Fibroblast of lung (primary cell): ENCODE measurements around the gene IL6R. TPM values are rescaled to one million over a fixed set of nuclear protein-coding genes. Genes with fewer than 3 reads are reported as not detected.
"Not testable (repeated sequence)": the region's sequence is repeated elsewhere in the genome, so short reads cannot be mapped to it uniquely, and the experiment has no call there.

Experiments used
- DNase-seq, 2 donors: peaks; one replicate each; pipeline versions ENCODE4 v3.0.0 to v3.0.0-alpha.2; 2010; ENCODE audit warnings: low read depth in 2 of 2
- H2AFZ ChIP-seq: 2 replicates; pipeline ENCODE4 v1.5.1; 2012; ENCODE audit warnings: low read length, control low read depth, inconsistent platforms
- H3K27ac ChIP-seq: 2 replicates; pipeline ENCODE4 v1.5.1; 2011; ENCODE audit warnings: low read length, control low read depth; ENCODE audit not compliant: insufficient read depth
- H3K27me3 ChIP-seq: 2 replicates; pipeline ENCODE4 v1.5.1; 2011; ENCODE audit warnings: mild to moderate bottlenecking, low read length; ENCODE audit not compliant: control insufficient read depth, insufficient read depth
- H3K36me3 ChIP-seq: 2 replicates; pipeline ENCODE4 v1.5.1; 2011; ENCODE audit warnings: low read length; ENCODE audit not compliant: control insufficient read depth, insufficient read depth
- H3K4me1 ChIP-seq: 2 replicates; pipeline ENCODE4 v1.5.1; 2011; ENCODE audit warnings: low read length; ENCODE audit not compliant: control insufficient read depth, insufficient read depth; ENCODE audit errors: extremely low read depth
- H3K4me2 ChIP-seq: 2 replicates; pipeline ENCODE4 v1.5.1; 2011; ENCODE audit warnings: low read length, control low read depth; ENCODE audit not compliant: insufficient read depth; ENCODE audit errors: extremely low read depth
- H3K4me3 ChIP-seq, 4 experiments: fragments of 200-600 bp in 1 of 4; sonication (generic) in 1 of 4; replicated peaks in 1 of 4; 2 replicates each; pipeline ENCODE4 v1.5.1; 2011 to 2016; ENCODE audit warnings: low read length in 4 of 4, low read depth in 3 of 4, mild to moderate bottlenecking in 3 of 4, control low read depth in 2 of 4, inconsistent platforms in 1 of 4, mixed read lengths in 1 of 4; ENCODE audit not compliant: insufficient read depth in 1 of 4; ENCODE audit errors: control extremely low read depth in 1 of 4
- H3K79me2 ChIP-seq: 2 replicates; pipeline ENCODE4 v1.5.1; 2012; ENCODE audit warnings: mild to moderate bottlenecking, low read length, inconsistent platforms; ENCODE audit not compliant: control insufficient read depth, insufficient read depth
- H3K9ac ChIP-seq: 2 replicates; pipeline ENCODE4 v1.5.1; 2011; ENCODE audit warnings: mild to moderate bottlenecking, low read length, control low read depth; ENCODE audit not compliant: insufficient read depth
- H3K9me3 ChIP-seq: 2 replicates; pipeline ENCODE4 v1.5.1; 2012; ENCODE audit warnings: low read depth, low read length; ENCODE audit not compliant: control insufficient read depth, insufficient read depth
- H4K20me1 ChIP-seq: 2 replicates; pipeline ENCODE4 v1.5.1; 2011; ENCODE audit warnings: low read length; ENCODE audit not compliant: control insufficient read depth, insufficient read depth; ENCODE audit errors: extremely low read depth
- CTCF ChIP-seq, 2 donors: IDR thresholded peaks in 1 of 2; conservative IDR thresholded peaks in 1 of 2; 1 replicate in 1 of 2; 2 replicates in 1 of 2; pipeline ENCODE4 v1.5.1; 2011 to 2012; ENCODE audit warnings: low read length in 2 of 2, control low read depth in 1 of 2, inconsistent platforms in 1 of 2, low read depth in 1 of 2, mild to moderate bottlenecking in 1 of 2
- EZH2 ChIP-seq: IDR thresholded peaks from 2 replicates; pipeline ENCODE4 v1.5.1; 2012; ENCODE audit warnings: low read length, control low read depth, mild to moderate bottlenecking; ENCODE audit errors: missing control alignments
- polyA plus RNA-seq, 2 donors: library from polyadenylated mRNA; depleted of rRNA in 1 of 2; stranded (reverse) in 1 of 2; unstranded in 1 of 2; fragments of >200 nt; gene quantifications; 2 replicates each; pipeline ENCODE4 v1.2.1, GENCODE V29; 2011 to 2012; ENCODE audit warnings: missing spikeins in 1 of 2
- total RNA-seq: library from RNA; depleted of rRNA; stranded (reverse); fragments of >200 nt; gene quantifications from 2 replicates; pipeline ENCODE4 v1.2.1, GENCODE V29; 2014

Gene IL6R
- total and polyA plus RNA-seq, 2 donors (not counting 1 experiment from before 2014, with no cell fraction given): 21.0 to 22.7 TPM

GRCh38 chr1:154419620-154420571 lies 14.8 kb downstream of the IL6R start:
- no peaks in the 10 kb centered on the region for H3K9me3 ChIP-seq
- TF ChIP-seq EZH2: no peak
- no peak for TF ChIP-seq CTCF (conservative IDR thresholded peaks at IDR 0.05 in 1 of 2, IDR thresholded peaks at IDR 0.05 in 1 of 2; ENCODE audit: low read depth in 1 of 2, low read length in 2 of 2)
- peaks cover 5% of the 10 kb centered on the region for H3K79me2 ChIP-seq
- peak; percentile 92 to 96 for DNase-seq
- no peak overlapping the region for H2AFZ ChIP-seq
- peak overlapping the region; percentile 54 for H3K9ac ChIP-seq
- peaks cover 51% of the 10 kb centered on the region for H3K4me1 ChIP-seq
- H3K27ac ChIP-seq: peak overlapping the region; percentile 72
- no peaks in the 10 kb centered on the region for H4K20me1 ChIP-seq
- H3K36me3 ChIP-seq: no peaks in the 10 kb centered on the region
- no peaks in the 10 kb centered on the region for H3K27me3 ChIP-seq
- H3K4me3 ChIP-seq: peak overlapping the region in 1 of 4 experiments; percentile 21
- H3K4me2 ChIP-seq: peak overlapping the region; percentile 57

DNA sequence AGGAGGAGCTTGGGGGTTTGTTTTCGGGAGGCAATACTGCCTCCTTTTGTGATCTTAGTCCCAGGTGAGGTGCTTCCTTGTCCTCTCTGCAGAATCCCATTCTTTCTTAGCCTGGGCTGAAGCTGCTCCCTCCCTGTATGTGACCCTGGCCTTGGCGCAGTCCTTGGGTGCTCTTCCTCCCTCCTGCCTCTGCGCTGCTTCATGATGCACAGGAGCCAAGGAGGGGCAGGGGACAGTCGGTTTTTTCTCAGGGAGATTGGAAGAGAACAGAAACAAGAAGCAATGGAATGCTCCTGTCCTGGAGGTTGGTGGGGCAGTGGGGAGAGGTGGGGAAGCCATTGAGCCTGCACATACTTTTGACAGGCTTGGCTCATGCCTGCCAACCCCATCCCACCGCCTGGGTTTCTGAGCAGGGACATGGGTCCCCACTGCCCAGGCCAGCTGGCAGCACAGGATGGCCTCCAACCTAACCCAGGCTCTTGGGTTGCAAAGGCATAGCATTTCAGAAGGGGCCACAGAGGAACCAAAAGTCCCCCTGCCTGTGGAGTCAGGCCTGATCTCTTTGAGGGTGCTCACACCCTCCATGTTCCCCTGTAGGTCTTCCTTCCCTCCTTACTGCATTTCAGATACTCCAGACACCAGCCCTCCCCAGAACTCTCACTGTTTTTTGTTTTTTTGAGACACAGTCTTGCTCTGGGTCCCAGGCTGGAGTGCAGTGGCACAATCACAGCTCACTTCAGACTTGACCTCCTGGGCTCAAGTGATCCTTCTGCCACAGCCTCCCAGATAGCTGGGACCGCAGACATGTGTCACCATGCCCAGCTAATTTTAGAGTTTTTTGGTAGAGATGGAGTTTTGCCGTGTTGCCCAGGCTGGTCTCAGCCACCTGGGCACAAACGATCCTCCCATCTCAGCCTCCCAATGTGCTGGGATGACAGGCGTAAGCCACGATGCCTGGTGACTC lies 16.1 kb downstream of the IL6R start:
- Histone ChIP-seq H3K4me1 (peaks cover 51% of the 10 kb centered on the region), H3K79me2 (peaks cover 5% of the 10 kb centered on the region), H3K4me3 (no peak overlapping the region), H4K20me1 (no peaks in the 10 kb centered on the region), H2AFZ (no peak overlapping the region), H3K27ac (peak overlapping the region; percentile 72), H3K36me3 (no peaks in the 10 kb centered on the region), H3K9me3 (no peaks in the 10 kb centered on the region), H3K9ac (no peak overlapping the region), H3K4me2 (no peak overlapping the region), H3K27me3 (no peaks in the 10 kb centered on the region)
- no peak for TF ChIP-seq CTCF (conservative IDR thresholded peaks at IDR 0.05 in 1 of 2, IDR thresholded peaks at IDR 0.05 in 1 of 2; ENCODE audit: low read depth in 1 of 2, low read length in 2 of 2)
- TF ChIP-seq EZH2: no peak
- no peak for DNase-seq

- not testable (repeated sequence) for H4K20me1 ChIP-seq, H3K36me3 ChIP-seq, H3K79me2 ChIP-seq, H3K9ac ChIP-seq, H2AFZ ChIP-seq, H3K27me3 ChIP-seq, H3K4me3 ChIP-seq, H3K27ac ChIP-seq, H3K9me3 ChIP-seq, H3K4me2 ChIP-seq
- H3K4me1 ChIP-seq: peaks cover 51% of the 10 kb centered on the region
- peak in 1 of 2 donors; percentile 43 for DNase-seq
Measured at GRCh38 chr1:154422049-154422448, 16.9 kb downstream of the IL6R start.
